ENCODE measurements around the gene NGFR.
"Not testable (repeated sequence)": the region's sequence is repeated elsewhere in the genome, so short reads cannot be mapped to it uniquely, and the experiment has no call there.

Gene NGFR

DNA sequence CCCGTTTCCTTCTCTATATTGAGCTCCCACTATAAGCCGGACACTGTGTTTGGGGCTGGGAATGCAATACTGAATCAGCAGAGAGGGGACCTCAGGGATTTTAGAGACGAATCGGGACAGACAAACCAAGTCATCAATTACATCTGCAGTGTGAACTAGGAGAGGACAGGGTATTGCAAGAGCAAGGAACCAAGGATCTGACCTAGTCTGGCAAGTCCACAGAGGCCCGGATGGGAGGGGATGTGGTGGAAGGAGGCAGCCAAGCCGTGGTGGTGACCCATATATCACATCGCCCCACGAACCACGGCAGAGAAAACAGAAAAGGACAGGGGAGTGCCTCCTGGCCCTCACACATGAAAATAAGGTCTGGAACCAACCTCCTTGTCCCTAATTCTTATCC is 52.5 kb downstream of the NGFR start:
- DNase-seq = no peak

DNA sequence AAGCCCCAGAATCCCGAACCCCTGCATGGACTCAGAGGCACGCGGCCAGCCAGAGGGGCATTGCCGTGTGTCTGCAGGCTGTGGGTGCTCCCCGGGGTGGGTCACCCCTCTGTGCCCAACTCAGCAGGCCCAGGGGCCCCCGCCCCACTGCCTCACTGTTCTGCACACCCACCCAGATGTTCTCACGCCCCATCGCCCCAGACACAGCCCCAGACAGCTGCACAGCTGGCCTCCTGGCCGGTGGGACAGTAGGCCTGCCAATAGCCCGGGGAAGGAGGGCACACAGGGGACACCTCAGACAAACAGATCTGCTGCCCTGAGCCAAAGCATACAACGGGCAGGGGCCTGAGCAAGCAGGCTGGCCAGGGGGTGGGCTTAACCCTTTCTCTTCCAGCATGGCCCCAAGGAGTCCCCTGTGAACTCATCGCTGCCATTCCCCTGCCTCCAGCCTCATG is 53.0 kb downstream of the NGFR start:
- DNase-seq = no peak

DNA sequence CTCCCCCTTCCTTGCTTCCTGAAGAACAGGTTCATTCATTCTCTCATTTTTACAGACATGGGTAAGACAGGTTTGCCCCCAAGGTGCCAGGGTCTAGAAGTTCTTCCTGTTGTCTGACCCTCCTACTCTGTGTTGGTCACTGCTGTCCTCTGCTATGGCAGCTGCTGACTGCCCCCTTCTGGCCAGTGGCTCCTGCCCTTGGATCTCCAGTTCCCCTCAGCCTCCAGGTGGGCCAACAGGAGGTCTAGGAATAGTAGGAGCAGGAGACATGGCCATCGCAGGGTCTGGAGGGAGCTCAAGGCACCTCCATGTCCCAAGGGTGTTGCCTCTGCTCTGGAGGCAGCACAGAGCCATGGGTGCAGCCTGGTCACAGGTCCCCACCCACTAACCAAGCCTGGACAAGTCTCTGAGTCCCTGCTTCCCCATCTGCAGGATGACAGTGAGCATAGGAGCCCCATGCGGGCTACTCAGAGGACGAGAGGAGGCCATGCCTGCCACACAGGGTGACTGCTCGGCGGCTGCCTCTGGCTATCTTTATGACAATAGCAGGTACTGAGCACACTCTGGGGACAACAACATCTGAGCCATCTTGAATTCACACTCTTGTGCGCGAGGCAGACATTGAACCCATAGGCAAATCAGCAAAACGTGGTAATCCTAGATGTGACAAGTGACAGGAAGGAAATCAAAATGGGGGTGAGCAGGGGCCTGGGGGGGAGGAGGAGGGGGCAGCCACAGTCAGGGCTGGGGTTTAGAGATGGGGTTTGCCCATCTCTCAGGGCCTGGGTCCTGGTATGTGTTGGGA is 53.6 kb downstream of the NGFR start:
- DNase-seq = peak; percentile 43 to 57

DNA sequence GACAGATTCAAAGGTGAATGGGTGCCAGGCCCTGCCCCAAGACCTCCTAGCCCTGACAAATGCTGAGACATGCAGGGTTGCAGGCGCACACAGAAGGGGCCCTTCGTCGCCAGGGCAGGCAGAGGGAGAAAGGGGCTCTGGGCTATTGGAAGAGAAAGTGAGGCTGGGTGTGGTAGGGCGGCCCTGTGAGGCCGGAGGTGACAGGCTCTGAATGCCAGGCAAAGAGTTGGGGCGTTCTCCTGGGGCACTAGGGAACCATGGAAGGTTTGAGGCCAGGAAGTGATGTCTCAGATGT is 54.2 kb downstream of the NGFR start:
- no peak for DNase-seq

DNA sequence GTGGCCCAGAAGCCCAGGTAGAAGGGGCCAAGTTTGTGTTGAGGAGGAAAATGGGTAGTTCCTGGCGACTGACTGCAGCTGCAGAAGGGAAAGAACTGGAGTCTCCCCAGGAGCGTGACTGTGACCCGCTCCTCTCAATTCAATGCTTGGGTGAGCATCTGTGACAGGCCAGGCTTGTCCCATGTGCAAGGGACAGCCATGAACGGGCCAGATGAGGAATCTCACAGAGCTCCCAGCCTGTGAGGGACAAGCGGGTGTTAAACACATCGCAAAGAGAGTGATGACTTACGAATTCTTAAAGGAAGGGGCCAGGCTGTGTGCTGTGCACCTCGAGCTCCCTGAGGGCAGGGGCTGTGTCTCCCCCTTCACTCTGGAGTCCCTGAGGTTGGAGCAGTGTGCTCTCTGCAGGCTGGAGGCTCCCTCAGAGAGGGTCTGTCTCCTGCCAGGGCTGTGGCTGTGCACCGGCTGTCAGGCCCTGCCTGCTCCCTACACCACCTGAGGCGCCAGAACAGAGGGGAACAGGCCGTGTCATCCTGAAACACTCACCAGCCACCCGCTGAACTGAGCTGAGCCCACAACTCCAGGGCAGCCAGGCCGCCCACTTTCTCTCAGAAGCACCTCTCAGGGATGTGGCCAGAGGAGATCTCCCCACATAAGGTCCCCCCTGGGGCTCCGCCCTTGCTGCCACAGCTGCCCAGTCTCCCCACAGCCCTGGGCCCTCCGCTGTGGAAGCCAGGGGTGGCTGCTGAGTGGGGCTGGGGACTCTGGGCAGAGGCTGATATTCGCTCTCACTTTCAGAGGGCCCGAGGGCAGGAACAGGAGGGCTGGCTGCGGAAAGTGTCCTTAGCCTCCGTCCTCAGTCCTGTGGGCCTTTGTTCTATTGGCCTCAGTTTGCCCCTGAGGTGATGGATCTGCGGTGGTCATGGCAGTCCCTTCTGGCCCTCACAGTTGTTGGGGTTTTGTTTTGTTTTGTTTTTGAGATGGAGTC is 54.9 kb downstream of the NGFR start:
- DNase-seq = no peak

DNA sequence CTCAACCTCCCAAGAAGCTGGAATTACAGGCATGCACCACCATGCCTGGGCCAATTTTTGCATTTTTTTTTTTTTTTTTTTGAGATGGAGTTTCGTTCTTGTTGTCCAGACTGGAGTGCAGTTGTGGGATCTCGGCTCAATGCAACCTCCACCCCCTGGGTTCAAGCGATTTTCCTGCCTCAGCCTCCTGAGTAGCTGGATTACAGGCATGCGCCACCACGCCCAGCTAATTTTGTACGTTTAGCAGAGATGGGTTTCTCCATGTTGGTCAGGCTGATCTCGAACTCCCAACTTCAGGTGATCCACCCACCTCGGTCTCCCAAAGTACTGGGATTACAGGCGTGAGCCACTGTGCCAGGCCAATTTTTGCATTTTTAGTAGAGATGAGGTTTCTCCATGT is 55.7 kb downstream of the NGFR start:
- DNase-seq = not testable (repeated sequence)

DNA sequence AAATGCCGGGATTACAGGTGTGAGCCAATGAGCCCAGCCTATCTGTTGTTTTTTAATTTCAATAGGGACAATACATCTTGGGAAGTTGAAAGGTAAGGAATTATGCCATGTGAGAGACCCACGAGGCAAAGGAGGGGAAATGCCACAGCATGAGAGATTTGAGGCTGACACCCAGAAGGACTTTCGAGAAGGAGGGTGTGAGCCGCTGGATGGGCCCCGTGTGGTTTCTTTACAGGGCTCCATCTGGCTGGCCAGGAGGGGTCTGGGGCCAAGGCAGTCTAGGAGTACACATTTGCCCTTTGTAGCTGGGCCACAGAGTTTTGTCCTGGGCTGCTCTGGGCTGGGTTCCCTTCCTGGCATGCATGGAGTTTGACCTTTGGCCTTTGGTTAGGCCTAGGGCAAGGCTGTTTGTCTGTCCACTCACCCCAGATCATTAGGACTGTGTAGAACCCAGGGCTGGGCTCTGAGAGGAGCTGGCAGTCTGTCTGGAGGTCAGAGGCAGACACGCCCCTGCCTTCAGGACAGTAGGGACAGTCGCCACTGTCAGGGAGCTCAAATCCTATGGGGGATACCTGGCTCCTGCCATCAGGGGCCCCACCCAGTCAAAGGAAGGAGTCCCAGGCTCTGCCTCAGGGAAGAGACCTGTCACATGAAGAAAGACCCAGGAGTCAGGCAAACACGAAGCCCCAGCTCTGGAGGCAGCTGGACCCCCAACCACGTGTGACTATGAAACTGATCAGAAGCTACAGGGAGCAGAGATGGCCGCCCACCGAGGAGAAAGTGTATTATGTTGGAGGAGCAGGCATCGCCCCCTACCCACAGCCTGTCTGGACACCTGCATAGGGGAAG is 56.4 kb downstream of the NGFR start:
- DNase-seq = no peak

DNA sequence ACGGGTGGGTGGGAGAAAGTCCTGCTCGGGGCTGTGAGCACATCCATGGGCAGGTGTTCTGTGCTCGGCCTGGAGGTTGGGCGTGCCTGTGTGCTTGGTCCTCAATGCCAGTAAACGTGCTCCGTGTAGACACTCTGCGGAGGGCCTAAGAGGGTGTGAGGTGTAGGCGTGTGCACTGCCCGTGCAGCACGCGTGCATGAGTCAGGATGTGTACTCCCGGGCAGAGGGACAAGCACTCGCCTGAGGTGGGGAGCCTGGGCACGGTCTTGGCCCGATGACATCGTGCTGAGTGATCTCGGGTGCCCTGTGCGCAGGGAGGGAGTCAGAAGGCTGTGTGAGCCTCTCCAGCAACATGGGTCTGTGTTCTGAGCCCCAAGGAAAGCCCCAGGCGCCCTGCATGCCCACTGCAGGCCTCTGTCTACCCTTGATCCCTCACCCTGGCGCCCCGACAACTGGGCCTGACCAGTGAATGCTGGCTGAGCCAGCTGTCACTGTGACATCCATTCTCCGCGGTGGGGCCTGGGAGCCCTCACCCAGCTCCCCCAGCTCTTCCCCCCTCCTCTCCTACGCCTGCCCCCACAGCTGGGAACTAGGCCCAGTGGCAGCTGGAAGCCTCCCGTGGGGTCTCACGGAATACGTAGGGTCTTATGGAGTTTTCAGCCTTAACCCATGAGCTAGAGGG is 57.1 kb downstream of the NGFR start:
- no peak for DNase-seq

DNA sequence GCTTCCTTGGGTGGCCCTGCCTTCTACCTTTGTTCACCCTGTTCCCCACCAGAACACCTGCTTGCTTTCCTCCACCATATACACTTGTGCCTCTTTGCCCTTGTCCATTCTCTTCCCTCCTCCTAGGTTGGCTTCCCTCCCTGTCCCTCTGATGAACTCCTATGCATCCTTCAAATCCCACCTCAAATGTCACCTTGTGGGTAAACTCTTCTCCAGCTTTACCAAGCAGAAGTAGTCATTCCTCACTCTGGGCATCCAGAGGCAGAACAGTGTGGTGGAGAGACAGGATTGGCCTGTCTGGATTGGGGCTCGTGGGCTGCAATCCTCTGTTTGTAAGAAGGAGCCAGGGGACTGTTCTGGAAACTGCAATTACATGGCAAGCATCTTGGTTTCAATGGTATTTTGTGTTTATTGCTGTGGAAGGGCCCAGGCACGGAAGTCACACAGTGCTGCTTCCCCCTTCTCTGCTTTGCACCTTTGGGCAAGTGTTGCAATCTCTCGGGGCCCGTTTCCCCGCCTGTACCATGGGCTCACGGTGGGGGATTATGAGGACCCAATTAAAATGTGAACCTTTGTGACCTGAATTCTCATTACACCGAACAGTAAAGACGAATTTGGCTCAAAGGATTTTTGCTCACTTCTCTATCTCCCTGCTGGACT is 58.7 kb downstream of the NGFR start:
- no peak for DNase-seq

DNA sequence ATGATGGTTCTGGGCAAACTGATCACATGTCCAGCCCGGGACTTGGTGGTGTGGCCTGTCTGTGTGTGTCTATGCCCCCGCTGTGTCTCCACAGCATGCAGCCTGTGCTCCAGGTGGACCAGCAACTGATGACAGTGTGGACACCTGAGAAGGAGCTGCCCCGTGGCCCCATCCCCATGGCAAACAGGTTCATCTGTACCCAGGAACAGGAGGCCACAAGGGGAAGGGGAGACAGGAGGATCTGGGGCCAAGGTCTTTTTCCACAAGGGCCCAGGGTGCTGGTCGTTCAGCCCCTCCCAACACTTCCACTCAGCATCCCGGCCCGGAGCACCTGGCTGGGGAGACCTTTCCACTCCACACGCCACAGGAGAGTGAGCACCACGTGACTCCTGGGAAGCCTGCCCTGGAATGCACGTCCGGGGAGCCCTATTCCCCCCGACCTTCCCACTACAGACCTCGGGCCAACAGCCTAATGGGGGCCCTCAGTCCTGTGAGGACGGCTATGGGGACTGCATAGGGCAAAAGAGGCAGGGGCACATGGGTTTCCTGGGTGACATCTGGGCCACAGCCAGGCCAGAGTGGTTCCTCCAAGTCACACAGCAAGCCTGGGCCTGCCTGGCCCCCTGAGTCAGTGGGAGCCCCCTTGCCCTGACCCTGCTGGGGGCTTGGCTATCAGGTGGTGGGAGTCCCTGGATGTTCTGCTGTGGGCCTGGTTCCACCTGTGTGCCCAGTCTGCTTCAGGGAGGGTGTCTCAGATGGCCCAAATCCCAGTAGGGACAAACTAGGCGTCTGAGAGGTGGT is 59.8 kb downstream of the NGFR start:
- no peak for DNase-seq

DNA sequence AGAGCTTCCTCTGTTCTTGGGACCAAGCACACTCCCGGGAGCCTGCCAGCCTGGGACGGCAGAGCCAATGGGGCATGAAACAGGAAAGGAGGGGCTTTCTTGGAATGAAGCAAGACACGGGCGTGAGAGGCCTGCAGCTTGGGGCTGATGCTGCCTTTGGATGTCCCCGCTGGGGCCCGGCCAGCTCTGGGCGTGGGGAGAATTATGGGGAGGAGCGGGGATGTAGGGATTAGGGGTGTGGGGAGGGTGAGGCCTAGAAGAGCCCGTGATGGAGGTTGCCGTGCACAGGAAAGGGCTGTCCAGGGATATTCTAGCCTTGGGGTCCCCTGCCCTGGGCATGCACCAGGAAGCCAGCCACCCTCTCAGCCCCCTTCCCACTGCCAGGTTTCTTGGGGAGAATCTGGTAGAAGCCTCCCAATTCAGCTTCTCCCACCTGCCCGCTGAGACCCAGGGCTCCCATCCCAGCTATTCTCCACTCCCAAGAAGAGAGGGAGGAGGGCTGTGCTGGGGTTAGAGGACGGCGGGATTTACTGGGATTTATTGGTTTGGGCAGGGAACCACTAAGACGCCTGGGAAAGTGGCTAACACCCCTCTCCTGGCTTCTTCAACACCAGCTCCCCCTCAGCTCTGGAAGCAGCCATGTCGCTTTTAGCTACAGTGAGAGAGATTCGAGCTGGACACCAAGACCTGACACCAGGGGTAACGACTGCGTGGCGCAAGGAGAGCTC is 60.6 kb downstream of the NGFR start:
- no peak for DNase-seq

DNA sequence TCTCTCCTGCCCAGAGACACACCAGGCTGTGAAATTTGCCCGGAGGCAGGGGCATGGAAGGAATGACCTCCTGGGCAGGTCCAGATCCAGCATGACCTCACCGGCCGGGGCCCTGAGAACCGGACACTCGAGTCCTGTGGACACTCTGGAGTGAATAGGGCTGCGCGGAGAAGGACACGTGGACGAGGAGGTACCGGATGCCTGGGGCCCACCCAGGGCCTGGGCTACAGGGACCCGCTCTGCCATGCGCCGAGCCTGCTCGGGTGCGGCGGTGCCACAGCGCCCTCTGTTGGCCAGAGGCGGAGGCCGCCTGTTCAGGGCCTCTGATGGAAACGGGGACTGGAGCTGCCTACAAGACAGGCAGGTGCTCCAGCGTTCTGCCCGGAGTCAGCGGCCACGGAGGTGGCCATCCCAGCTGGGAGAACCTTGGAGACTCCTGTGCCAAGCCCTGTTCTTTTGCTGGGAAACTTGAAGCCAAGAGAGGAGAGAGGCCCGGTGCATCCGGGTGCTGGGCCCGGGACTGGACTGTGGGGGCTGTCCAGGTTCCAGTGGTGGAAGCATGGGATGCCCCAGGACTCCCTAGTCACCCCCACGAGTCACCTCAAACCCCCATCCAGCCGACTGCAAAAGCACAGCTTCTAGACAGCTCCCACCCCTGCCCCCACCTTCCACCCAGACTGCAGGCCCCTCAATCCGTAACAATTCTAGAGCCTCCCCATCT is 61.3 kb downstream of the NGFR start:
- peak; percentile 57 to 66 for DNase-seq

DNA sequence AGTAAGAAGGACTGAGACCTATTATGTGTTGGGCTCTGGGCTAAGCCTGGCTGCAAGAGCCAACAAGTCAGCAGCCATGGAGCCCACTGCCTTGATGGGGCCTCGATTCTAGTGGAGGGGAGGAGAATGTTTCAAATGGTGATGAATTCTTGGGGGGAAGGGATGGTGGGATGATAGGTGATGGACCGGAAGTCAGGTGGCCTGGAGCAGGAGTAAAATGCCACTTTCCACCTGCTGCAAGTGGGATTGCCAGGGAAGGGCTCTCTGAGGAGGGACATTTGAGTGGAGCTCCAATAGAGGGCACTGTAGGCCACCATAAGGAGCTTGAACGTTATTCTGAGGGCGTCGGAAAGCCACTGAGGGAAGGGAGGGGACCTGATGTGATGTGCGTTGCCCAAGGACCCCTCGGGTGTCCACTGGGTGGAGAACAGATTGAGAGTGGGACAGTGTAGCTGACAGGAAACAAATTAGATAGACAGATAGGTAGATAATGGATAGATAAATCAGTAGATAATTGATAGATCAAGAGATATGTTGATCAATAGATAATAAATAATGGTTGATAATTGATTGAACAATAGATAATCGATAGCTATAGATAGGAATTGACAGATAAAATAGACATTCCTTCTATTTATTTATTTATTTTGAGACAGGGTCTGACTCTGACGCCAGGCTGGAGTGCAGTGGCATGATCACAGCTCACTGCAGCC is 62.4 kb downstream of the NGFR start:
- DNase-seq = peak; percentile 55 to 57

All from inflammatory macrophage (primary cell).